NCI-H2171 (cell line): ENCODE results near the gene TPSD1.
"Not testable (repeated sequence)": the region's sequence is repeated elsewhere in the genome, so short reads cannot be mapped to it uniquely, and the experiment has no call there.

Experiments used
- DNase-seq: peaks from one replicate; lab custom pipeline; 2025; lab: John Stamatoyannopoulos, UW

TPSD1 gene

GRCh38 chr16:1262846-1263221 lies 7.0 kb downstream of the TPSD1 start:
- DNase-seq, result no peak

- DNase-seq, result no peak
These were observed 7.9 kb downstream of the TPSD1 start for GRCh38 chr16:1263591-1264344.

- no peak for DNase-seq
These were observed 8.6 kb downstream of the TPSD1 start for GRCh38 chr16:1264345-1265089.

GRCh38 chr16:1265090-1265630 lies 9.3 kb downstream of the TPSD1 start:
- DNase-seq, result no peak

GRCh38 chr16:1265826-1266225 lies 10.0 kb downstream of the TPSD1 start:
- DNase-seq, result no peak

- not testable (repeated sequence) for DNase-seq
These were observed 13.5 kb downstream of the TPSD1 start for GRCh38 chr16:1269418-1269817.

- no peak for DNase-seq
These were observed 15.5 kb downstream of the TPSD1 start for GRCh38 chr16:1271380-1271723.

GRCh38 chr16:1271724-1272413 lies 16.0 kb downstream of the TPSD1 start:
- DNase-seq, result peak; percentile 68

- no peak for DNase-seq
These were observed 16.8 kb downstream of the TPSD1 start for GRCh38 chr16:1272453-1273198.

GRCh38 chr16:1273816-1274215 lies 17.9 kb downstream of the TPSD1 start:
- no peak for DNase-seq

- no peak for DNase-seq
These were observed 18.9 kb downstream of the TPSD1 start for GRCh38 chr16:1274767-1275166.

- no peak for DNase-seq
These were observed 20.1 kb downstream of the TPSD1 start for GRCh38 chr16:1275791-1276579.

- no peak for DNase-seq
These were observed 20.7 kb downstream of the TPSD1 start for GRCh38 chr16:1276580-1276878.

GRCh38 chr16:1277151-1277598 lies 21.3 kb downstream of the TPSD1 start:
- no peak for DNase-seq

GRCh38 chr16:1277617-1278282 lies 21.9 kb downstream of the TPSD1 start:
- DNase-seq, result no peak

- DNase-seq, result no peak
These were observed 22.6 kb downstream of the TPSD1 start for GRCh38 chr16:1278477-1278876.

- DNase-seq, result no peak
These were observed 23.4 kb downstream of the TPSD1 start for GRCh38 chr16:1279081-1279944.

- DNase-seq, result no peak
These were observed 24.2 kb downstream of the TPSD1 start for GRCh38 chr16:1279945-1280589.

- peak; percentile 50 for DNase-seq
These were observed 24.9 kb downstream of the TPSD1 start for GRCh38 chr16:1280783-1281182.
